PFSK-1 (cell line): ENCODE data around the gene GFPT2.

ENCODE experiments used
- POLR2AphosphoS5 ChIP-seq: IDR thresholded peaks from 2 replicates; pipeline ENCODE4 v1.6.1; 2012; ENCODE audit warnings: low read depth, mild to moderate bottlenecking, control low read depth, low read length, moderate library complexity
- REST ChIP-seq, 2 experiments: IDR thresholded peaks; 2 replicates each; pipeline versions ENCODE4 v1.6.1 to v1.8.0; 2011 to 2012; ENCODE audit warnings: low read depth in 2 of 2, low read length in 2 of 2, control low read depth in 1 of 2, inconsistent platforms in 1 of 2, mild to moderate bottlenecking in 1 of 2, moderate library complexity in 1 of 2; ENCODE audit not compliant: insufficient read depth in 1 of 2

- TF ChIP-seq REST (IDR thresholded peaks at IDR 0.05; ENCODE audit: insufficient read depth in 1 of 2, low read depth in 2 of 2, low read length in 2 of 2) (no peak), POLR2AphosphoS5 (no peak)
These were observed 8.5 kb downstream of the GFPT2 start for GRCh38 chr5:180344696-180344999.
